Astrocyte of the spinal cord (primary cell): ENCODE measurements around the gene LIN54.

Experiments
- DNase-seq: peaks from one replicate; pipeline ENCODE4 v3.0.0; 2011; ENCODE audit warnings: low read depth, low spot score
- H3K4me3 ChIP-seq: 2 replicates; pipeline ENCODE4 v1.5.1; 2011; ENCODE audit warnings: low read depth, mild to moderate bottlenecking, low read length, moderate library complexity
- CTCF ChIP-seq: IDR thresholded peaks from 2 replicates; pipeline ENCODE4 v1.5.1; 2012; ENCODE audit warnings: low read depth, mild to moderate bottlenecking, low read length, inconsistent platforms
- in situ Hi-C: cut with HindIII; loops from 2 replicates; pipeline ENCODE4 v1.10.0; 2017; ENCODE audit warnings: low sequenced_read_pairs

The LIN54 gene

GRCh38 chr4:82886147-82886942 lies 124.3 kb downstream of the LIN54 start:
- H3K4me3 ChIP-seq = no peak overlapping the region
- in situ Hi-C loops = no loop called here
- DNase-seq = no peak
- TF ChIP-seq CTCF = no peak

- H3K4me3 ChIP-seq = no peak overlapping the region
- DNase-seq = no peak
- no peak for TF ChIP-seq CTCF
- in situ Hi-C loops = no loop called here
These were observed 125.2 kb downstream of the LIN54 start for GRCh38 chr4:82885410-82885809.
